GM18502 (cell line): ENCODE measurements around the gene ARHGEF28.

Experiments
- ATAC-seq: cut with Tn5 transposase; IDR thresholded peaks from one replicate; pipeline ENCODE4 v1.9.1; 2021; ENCODE audit warnings: mild to moderate bottlenecking; ENCODE audit not compliant: unreplicated experiment, poor library complexity

ARHGEF28 gene

GRCh38 chr5:73947906-73948640 is 322.1 kb downstream of the ARHGEF28 start:
- ATAC-seq: no peak

- no peak for ATAC-seq
Observed at GRCh38 chr5:73948720-73949119, 322.7 kb downstream of the ARHGEF28 start.

- ATAC-seq: no peak
Observed at GRCh38 chr5:73950441-73950873, 324.5 kb downstream of the ARHGEF28 start.

DNA sequence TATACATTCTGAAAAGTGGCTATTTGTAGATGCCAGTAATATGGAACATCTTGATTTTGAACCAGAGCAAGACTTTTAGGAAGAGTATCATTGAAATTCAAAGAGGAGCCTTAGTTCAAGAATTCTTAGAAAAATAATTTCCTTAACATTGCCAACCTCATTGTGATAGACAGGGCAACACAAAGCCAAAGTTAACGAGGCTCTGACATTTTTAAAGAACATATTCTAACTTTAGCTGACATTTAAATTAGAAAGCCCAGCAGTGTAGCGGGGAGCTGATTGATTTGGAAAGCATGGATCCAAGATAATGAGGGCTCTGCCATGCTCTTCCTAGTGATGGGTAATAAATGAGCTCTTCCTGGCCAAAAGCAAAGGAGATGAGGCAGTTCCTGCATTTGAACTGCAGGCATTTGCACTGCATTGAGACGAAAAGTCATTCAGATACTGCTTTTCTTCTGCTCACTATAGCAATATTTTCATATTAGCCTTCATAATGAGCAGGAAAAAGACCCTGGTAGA is 325.0 kb downstream of the ARHGEF28 start:
- ATAC-seq: no peak

- ATAC-seq: no peak
Observed at GRCh38 chr5:73952872-73953271, 326.9 kb downstream of the ARHGEF28 start.

DNA sequence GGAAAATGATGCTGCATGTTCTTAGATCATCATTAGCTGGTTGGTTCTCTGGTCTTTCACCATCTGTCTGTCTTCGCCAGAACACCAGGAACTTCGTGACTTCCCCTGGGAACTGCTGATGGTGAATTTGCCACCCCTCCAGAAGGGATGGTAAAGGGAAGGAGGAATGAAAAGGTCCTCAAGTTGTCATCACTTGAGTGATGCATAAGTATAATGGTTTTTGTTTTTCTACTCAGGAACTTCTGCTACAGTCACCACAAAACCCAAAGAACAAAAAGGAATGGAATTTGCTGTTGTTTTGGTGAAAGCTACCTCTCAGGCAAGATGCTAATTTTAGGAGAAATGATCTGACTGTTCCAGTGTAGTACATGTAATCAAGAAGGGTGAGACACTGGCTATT is 328.4 kb downstream of the ARHGEF28 start:
- ATAC-seq: no peak

DNA sequence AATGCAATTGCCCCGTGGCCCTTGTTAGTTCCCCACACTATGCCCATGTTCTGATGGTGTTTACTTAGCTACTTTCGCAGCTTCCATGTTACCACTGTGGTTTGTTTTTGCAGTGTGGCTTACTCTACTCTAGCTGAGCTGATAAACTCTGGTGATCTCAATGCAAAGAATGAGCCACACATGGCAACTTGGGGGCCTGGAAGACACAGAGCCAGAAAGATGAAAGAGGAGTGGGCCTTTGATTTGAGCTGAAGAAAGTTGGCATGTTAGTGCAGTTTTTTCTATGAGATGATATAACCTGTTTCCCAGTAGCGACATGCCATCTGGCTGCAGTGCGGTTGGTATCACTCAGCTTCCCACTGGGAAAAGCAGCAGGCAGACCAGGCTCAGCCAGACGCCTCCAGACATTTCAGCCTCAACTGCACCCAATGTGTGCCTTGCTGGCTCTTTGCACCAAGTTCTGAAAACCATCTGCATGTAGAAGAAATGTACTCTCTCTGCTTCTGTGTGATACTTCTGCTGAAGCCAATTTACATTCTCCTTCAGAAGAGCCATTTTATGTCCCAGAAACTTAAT is 329.4 kb downstream of the ARHGEF28 start:
- ATAC-seq: no peak

DNA sequence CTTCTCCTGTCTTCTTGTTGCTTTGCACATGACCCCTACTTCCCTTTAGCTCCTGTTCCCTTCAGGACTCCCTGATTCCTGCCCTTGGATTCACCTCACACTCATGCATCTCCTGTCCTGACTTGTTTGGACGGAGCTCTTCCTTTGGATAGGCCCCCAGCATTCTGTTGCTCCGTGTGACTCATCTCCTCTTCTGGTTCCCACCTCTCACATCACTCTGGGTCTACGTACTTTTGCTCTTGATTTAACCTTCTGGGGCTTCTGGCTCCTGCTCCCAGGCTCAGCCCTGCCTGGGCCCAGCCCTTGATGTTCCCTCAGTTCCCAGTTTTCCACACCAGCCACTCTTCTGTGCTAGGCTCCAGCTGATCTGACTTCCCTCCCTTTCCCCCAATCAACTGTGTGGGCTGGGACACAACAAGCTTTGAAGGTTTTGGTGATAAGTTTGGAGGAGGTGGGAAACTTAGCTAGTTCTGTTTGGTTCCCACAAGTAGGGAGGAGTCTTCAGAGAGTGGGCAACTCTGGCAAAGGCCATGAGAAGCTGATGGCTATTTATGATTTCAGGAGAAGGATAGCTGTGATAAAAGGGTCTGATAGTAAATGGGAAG is 331.5 kb downstream of the ARHGEF28 start:
- no peak for ATAC-seq

DNA sequence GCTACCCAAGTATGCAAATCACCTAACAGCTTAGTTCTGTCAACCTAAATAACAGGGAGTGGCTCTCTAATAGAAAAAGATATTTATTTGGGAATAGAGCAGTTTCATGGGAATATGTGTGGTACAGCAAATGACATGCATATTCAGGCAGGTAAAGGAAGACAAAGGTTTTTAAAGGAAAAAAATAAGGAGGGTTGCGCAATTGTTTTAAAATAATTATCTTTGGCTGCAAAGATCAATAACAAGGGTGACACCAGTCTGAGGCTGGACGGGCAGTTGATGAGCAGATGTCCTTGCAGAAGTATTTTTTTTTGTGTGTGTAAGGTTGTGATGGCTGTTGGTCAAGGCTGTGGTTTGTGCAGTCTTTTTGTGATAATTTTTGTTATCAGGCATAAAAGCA is 332.0 kb downstream of the ARHGEF28 start:
- ATAC-seq: no peak

- peak; percentile 72 for ATAC-seq
Observed at GRCh38 chr5:73960023-73960422, 334.0 kb downstream of the ARHGEF28 start.

DNA sequence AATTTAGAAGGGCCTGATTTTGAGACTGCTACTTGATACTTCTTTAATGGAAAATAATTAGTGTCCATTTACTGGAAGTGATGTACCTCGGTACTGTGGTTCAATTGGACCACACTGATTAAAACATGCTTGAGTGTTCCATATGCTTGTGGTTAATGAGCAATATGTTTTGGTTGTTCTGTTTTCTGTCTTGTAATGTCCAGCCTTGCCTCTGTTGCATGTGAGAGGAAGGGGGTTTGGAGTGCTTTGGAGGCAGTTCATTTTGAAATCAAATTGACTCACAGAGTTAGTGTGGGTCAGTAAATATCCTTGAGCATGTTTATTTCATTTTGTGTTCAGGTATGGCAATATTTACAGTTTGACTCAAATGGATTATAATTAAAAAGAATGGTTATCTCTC is 334.4 kb downstream of the ARHGEF28 start:
- no peak for ATAC-seq

DNA sequence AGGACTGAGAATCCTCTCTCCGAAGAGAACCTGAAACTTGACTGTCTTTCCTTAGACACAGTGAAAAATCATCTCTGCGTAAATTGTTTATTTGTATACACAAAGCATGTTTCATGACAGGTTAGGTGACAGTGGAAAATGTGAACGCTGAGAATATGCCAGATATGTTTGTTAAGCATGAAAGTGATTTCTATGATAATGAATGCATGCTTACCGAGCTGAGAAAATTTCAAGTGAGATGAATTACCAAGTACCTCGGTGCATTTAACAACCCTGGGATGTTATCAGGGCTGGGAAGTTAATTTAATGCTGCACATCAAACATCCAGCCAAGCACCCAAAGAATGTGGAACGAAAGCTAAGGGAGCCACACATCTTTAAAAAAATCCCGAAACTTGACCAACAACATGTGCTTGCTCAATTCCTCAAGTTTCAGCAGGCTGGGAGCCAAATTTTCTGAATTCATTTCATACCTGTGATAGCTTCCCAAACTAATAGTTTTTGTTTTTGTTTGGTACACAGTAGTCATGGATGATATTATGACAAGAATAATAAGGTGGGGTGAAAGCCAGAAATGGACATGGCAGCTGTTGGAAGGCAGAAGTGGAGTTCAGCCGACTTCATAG is 336.9 kb downstream of the ARHGEF28 start:
- no peak for ATAC-seq

- no peak for ATAC-seq
Observed at GRCh38 chr5:73964352-73964865, 338.4 kb downstream of the ARHGEF28 start.

- no peak for ATAC-seq
Observed at GRCh38 chr5:73966451-73966850, 340.5 kb downstream of the ARHGEF28 start.

- no peak for ATAC-seq
Observed at GRCh38 chr5:73967347-73967746, 341.4 kb downstream of the ARHGEF28 start.

DNA sequence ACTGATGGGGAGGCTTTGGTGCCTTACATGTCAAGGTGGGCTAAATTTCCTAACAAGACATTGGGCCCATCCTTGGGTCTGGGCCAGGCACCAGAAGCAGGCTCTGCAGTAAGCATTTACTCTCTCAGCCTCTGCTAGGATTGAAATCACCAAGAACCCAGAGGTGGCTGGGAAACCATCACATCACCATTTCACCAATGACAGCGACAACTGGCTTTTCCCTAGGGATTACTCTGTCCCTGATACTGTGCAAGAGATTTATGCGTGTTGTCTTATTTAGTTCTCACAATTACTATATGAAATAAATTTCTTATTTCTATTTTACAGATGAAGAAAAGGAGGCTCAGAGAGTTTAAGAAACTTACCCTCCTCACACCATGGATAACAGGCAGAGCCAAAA is 342.2 kb downstream of the ARHGEF28 start:
- no peak for ATAC-seq

GRCh38 chr5:73968729-73969128 is 342.7 kb downstream of the ARHGEF28 start:
- no peak for ATAC-seq

- ATAC-seq: no peak
Observed at GRCh38 chr5:73969195-73970036, 343.4 kb downstream of the ARHGEF28 start.

DNA sequence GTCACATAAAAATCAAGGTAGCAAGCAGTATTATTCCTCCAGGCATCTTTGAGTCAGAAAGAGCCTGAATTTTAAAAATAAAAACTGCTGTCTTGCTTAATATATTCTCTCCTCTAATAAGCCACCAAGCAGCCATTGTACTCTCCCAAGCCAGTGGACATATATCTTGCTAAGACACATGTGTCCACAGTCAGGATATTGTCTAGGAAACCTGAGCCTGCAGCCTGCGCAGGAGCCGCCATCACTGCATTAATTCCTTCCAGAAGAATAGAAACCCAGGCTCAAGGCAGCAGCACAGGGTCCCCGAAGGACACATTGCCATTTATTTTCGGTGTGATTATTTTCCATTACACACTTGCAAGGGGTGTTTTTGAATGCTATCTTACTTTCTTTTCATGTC is 345.3 kb downstream of the ARHGEF28 start:
- no peak for ATAC-seq

GRCh38 chr5:73973135-73973534 is 347.1 kb downstream of the ARHGEF28 start:
- ATAC-seq: no peak
